HG03558 (cell line): Measurements from ENCODE around the gene CDC73.
A peak's percentile ranks its signal among the peaks of the same experiment; 100 is the strongest.
"Not testable (repeated sequence)": the region's sequence is repeated elsewhere in the genome, so short reads cannot be mapped to it uniquely, and the experiment has no call there.

ENCODE experiments used
- ATAC-seq: cut with Tn5 transposase; IDR thresholded peaks from one replicate; pipeline ENCODE4 v1.9.1; 2021; ENCODE audit warnings: moderate number of reproducible peaks; ENCODE audit not compliant: unreplicated experiment; ENCODE audit errors: extremely low read depth

The CDC73 gene

GRCh38 chr1:193176113-193176512 lies 54.3 kb downstream of the CDC73 start:
- ATAC-seq = no peak

DNA sequence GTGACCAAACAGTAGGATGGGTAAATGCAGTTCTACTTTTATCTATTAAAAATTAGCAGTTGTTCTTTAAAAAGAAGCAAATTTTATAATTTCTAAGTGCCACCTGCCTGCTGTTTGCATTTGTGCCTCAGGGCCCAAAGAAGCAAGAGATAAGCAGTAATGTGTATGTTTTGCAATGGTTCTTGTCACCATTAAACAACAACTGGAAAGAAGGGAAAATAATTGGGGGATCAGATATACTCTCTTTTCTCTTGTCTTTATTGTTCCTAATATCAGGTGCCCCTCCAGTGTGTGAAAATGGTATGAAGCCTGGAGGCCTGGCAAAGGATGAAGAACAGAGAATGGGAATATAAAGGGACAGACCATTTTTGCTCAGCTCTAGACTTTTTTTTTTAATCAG lies 55.0 kb downstream of the CDC73 start:
- ATAC-seq = no peak

DNA sequence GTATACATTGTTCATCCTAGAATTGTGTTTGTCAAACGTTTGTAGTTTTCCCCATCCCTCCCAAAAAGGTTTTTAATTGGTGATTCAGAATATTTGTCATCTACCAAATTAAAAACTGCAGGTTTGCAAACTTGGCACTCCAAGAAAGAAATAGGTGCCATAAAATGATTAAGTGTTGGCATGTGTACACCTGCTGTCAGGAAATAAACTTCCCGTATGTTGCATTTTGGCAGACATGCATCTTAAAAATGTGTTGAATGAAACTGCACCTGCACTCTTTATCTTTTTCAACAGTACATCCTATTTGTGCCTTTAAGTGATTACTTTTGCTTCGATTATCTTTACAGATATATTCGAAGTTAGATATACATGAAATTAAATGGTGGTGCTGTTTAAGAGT lies 57.3 kb downstream of the CDC73 start:
- no peak for ATAC-seq

GRCh38 chr1:193181536-193181935 lies 59.7 kb downstream of the CDC73 start:
- no peak for ATAC-seq

GRCh38 chr1:193181985-193182384 lies 60.2 kb downstream of the CDC73 start:
- no peak for ATAC-seq

DNA sequence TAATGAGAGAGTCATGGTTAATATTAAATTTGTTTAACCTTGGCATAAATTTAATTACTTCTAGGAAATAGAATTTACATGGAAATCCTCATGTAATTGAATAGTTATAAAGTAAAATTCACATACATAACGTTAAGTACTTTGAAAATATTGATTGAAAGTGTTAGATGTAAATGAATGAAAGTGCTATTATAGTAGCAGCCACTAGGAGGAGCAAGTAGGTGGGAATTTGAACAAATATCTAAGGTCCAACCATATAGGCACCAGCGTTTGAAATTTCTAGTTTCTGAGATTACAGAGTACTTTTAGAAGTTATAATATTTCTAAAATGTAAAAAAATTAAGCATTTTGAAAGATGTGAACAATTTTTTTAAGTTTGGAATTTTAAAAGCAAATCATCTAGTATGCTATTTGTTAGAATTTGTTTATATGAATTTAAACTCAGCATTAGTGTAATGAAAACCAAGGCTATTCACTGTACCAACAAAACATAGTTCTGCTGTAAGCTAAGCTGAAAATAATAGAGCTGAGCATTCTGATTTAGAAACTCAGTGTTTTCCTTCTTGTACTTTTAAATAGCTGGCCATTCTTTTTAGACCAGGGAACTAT lies 61.3 kb downstream of the CDC73 start:
- no peak for ATAC-seq

- ATAC-seq = no peak
Observed at GRCh38 chr1:193184776-193185175, 62.9 kb downstream of the CDC73 start.

- ATAC-seq = no peak
Observed at GRCh38 chr1:193185211-193185610, 63.4 kb downstream of the CDC73 start.

DNA sequence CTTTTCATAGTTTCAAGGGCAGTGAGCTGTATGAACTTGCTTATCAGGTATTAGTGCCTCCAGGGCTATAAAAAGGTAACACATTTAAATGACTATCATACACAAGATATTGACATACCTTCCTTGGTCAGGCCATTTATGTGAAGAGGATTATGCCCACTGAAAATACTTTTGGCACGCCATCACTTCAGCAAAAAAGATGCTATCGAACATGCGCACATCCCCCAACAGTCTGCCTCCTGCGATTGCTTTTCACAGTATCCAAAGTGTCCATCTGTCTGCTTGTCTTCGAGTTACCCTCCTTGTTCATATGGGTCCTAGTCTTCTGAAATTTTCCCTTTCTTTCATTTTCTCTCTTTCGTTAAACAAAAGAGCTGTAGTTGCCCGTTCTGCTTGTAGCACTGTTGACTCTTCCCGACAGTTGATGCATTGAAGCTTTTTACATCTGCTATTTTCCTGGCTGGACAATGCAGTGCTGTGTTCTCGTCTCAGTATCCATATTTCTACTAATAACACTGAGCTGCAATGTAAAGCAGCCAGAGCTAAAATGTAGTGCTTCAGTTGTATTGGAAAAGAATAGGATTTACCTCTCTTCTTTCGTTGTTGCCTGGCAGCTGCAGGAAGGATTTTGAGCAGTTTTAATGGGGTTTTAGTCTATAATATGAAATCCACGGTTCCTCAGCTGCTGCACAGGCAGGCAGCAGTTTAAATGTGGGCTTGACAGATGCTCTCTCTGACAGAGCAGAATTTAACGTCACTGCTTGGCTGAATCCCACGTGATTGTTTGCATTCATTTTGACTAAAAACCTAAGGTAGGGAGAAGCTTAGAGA lies 64.3 kb downstream of the CDC73 start, which contains the start of gene B3GALT2:
TSS of gene B3GALT2 (minus strand) at position 713 of the 831 bp plus-strand sequence. CDS start 5,051 bp downstream, outside the sequence.
- ATAC-seq = no peak

GRCh38 chr1:193187114-193187513 lies 65.3 kb downstream of the CDC73 start:
- no peak for ATAC-seq

DNA sequence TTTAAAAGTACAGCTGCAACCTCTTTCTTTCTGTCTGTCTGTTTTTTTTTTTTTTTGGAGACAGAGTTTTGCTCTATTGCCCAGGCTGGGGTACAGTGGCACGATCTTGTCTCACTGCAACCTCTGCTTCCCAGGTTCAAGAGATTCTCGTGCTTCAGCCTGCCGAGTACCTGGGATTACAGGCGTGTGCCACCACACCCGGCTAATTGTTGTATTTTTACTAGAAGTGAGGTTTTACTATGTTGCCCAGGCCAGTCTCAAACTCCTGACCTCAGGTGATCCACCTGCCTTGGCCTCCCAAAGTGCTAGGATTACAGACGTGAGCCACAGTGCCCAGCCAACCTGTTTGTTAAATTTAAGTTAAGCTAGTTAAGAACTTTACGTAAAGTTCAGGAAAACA lies 67.1 kb downstream of the CDC73 start:
- ATAC-seq = not testable (repeated sequence)

- ATAC-seq = no peak
Observed at GRCh38 chr1:193189442-193190095, 67.7 kb downstream of the CDC73 start.

DNA sequence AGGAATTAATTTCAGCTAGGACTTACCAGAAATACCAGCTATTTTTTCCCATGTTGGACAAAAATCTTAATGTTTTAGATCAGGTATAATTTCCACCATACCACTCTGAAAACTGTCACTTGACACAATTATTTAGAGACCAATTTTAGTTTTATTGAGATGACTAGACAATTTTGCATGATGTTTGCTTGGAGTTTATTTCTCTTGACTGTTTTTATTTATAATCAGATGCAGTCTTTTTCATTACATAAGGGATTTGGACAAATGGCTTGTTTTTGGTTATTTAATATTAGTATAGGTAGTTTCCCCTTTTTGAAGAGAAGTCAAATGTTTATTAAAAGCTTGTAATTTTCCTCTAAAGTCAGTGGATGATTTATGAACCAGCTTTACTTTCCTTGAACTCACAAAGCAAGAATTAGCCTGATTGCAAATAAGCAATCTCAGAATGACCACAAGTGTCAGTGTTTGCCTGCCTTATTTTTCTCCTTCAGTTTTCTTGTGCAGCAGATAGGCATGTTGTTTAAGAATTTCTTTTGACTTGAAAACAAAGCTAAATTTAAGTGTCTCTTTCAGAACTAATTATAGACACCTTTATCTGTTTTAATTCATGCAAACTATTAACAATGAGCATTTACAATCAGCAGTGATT lies 68.4 kb downstream of the CDC73 start:
- no peak for ATAC-seq

GRCh38 chr1:193192586-193192985 lies 70.8 kb downstream of the CDC73 start:
- no peak for ATAC-seq

GRCh38 chr1:193199940-193200339 lies 78.1 kb downstream of the CDC73 start:
- ATAC-seq = no peak

DNA sequence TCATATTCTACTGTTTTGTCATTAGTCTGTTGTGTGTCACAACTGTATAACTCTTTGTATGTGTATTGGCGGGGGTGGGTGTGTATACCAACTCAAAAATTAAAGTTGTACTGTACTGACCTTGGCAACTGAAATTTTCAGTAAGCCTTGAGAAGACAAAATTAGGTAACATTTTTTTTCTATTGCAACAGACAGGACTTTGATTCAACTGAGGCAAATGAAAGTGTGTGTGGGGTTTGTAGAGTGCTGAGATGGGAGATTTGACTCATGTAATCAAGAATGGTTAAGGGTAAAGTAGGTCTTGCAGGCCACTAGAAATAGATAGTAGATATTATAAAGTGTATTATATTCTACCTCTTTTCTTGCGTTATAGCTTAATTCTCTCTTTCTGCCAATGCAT lies 79.2 kb downstream of the CDC73 start:
- ATAC-seq = no peak

DNA sequence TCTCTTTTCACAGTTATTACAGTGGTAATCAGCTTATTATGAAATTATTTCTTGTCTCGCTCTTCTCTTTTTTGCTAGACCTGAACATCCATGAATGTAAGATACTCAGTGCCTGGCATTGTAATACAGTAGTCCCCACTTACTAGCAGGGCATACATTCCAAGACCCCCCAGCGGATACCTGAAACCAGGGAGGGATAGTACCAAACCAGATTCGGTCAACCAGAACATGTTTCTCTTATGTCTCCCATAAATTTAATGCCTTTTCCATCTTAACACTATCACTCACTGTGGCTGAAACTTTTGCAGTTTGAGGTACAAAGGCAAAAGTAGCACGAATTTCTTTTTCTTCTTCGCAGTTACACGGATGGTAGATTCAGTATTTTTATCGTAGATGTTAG lies 89.2 kb downstream of the CDC73 start:
- no peak for ATAC-seq

DNA sequence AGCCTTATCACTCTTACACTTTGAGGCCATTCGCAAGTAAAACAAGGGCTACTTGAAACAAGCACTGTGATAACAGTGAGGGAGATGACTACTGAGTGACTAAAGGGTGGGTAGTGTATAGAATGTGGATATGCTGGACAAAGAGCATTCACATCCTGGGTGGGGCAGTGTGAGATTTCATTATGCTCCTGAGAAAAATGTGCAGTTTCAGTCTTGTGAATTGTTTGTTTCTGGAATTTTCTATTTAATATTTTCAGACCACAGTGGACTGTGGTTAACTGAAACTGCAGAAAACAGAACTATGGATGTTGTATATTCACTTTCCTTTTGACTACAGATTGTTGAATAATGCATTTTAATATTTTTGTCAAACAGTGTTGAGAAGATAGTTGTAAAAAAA lies 89.7 kb downstream of the CDC73 start:
- peak; percentile 69 for ATAC-seq

DNA sequence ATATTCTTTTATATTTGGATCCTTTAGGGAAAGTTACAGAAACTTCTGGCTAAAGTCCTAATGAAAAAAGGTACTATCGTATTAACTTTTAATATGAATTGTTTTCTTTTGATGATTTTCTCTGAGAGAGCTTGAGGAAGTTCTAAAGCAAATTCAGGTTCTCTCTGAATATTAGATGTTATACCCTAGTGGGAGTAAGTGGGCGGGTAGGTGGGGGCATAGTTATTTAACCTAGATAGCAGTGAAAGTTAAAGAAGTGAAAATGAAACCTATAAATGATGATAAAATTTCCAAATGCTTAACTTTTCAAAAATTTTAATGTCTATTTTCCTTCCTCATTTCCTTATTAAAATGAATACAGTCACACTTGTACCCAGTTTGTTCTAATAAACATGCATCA lies 90.8 kb downstream of the CDC73 start:
- ATAC-seq = no peak

DNA sequence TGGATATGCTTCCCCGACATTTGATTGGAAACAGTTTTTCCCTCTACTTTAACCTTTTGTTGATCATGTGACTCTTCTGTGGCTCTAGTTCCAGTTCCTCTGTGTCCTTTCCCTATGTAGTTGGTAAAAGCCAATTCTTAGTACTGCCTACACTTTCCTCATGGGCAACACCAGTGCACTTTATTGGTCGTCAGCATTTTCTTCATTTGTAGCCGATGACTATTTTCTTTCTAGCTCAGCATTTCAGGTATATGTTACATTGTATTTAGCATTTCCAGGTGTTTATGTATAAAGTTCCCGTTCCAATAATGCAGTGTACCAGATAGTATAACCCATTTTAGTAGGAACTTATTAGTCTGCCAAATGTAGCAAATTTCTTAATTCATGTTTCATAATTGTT lies 92.2 kb downstream of the CDC73 start:
- ATAC-seq = no peak

DNA sequence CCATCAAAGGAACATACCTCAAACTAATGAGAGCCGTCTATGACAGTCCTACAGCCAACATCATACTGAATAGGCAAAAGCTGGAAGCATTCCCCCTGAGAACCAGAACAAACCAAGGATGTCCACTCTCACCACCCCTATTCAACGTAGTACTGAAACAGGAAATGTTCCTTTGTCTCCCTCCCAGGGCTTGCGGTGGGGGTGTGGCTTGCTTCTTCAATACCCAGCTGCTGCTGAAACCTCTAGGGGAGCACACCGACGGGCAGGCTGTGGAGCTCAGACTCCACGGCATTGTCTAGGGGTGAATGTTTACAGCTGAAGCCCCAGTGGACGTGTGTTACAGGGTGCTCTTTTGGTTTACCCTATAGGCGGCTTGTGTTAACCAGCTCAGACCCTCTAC lies 95.1 kb downstream of the CDC73 start:
- no peak for ATAC-seq
